CD4-positive, alpha-beta T cell (primary cell): Measurements from ENCODE around the gene WDFY4. TPM values are rescaled to one million over a fixed set of nuclear protein-coding genes. Genes with fewer than 3 reads are reported as not detected.

ENCODE experiments used
- ATAC-seq: fragments of 200-7000 bp; cut with Tn5 transposase; one replicate; pipeline ENCODE4 v1.10.0; 2022; ENCODE audit warnings: mild to moderate bottlenecking; ENCODE audit not compliant: poor library complexity
- CTCF ChIA-PET: fragments of 350-600 bp; sonication (Branson Sonifier 250); formaldehyde crosslinking; loops from one replicate; lab custom pipeline; 2021; ENCODE audit warnings: antibody characterized with exemption, inconsistent platforms; lab: Charles Lee
- POLR2A ChIA-PET: fragments of 350-600 bp; sonication (Branson Sonifier 250); formaldehyde crosslinking; loops from one replicate; lab custom pipeline; 2021; ENCODE audit warnings: antibody characterized with exemption, inconsistent platforms; lab: Charles Lee
- DNase-seq, 14 experiments: peaks; one replicate each; pipeline ENCODE4 v3.0.0-alpha.2; 2013 to 2020; ENCODE audit warnings: mixed read lengths in 2 of 14
- H3K27ac ChIP-seq, 2 donors: one replicate each; pipeline versions ENCODE4 v1.5.1 to v1.7.0; 2013; ENCODE audit warnings: low read length in 2 of 2, low read depth in 1 of 2, mild to moderate bottlenecking in 1 of 2
- H3K27me3 ChIP-seq, 2 experiments: 1 replicate in 1 of 2; 2 replicates in 1 of 2; pipeline versions ENCODE4 v1.6.1 to v1.7.0; 2013; ENCODE audit warnings: low read length in 2 of 2, control low read depth in 1 of 2, mild to moderate bottlenecking in 1 of 2, moderate library complexity in 1 of 2; ENCODE audit not compliant: insufficient read depth in 2 of 2, control insufficient read depth in 1 of 2
- H3K36me3 ChIP-seq: one replicate; pipeline ENCODE4 v1.6.1; 2013; ENCODE audit warnings: low read length, control low read depth; ENCODE audit not compliant: insufficient read depth
- H3K4me1 ChIP-seq: one replicate; pipeline ENCODE4 v1.6.1; 2013; ENCODE audit warnings: low read length, control low read depth; ENCODE audit not compliant: insufficient read depth
- H3K4me3 ChIP-seq: one replicate; pipeline ENCODE4 v1.5.1; 2013; ENCODE audit warnings: mild to moderate bottlenecking, low read length, moderate library complexity
- H3K9me3 ChIP-seq, 2 experiments: 1 replicate in 1 of 2; 2 replicates in 1 of 2; pipeline versions ENCODE4 v1.6.1 to v1.7.0; 2013; ENCODE audit warnings: low read length in 2 of 2, mild to moderate bottlenecking in 2 of 2, control low read depth in 1 of 2, moderate library complexity in 1 of 2; ENCODE audit not compliant: control insufficient read depth in 1 of 2, insufficient read depth in 1 of 2
- H3K27ac Mint-ChIP-seq: one replicate; pipeline ENCODE4 v1.8.0; 2020; ENCODE audit warnings: mixed read lengths
- H3K27me3 Mint-ChIP-seq: one replicate; pipeline ENCODE4 v1.8.0; 2021; ENCODE audit warnings: mixed read lengths
- H3K36me3 Mint-ChIP-seq: one replicate; pipeline ENCODE4 v1.8.0; 2021; ENCODE audit warnings: low read depth, mixed read lengths
- H3K4me1 Mint-ChIP-seq: one replicate; pipeline ENCODE4 v1.8.0; 2021; ENCODE audit warnings: low read depth, mixed read lengths
- H3K4me3 Mint-ChIP-seq: one replicate; pipeline ENCODE4 v1.8.0; 2020; ENCODE audit warnings: mild to moderate bottlenecking, mixed read lengths
- H3K9me3 Mint-ChIP-seq: one replicate; pipeline ENCODE4 v1.8.0; 2020; ENCODE audit warnings: mixed read lengths
- intact Hi-C, 2 experiments: fragments of 100-400 bp; cut with DNase I in 1 of 2; cut with micrococcal nuclease in 1 of 2; formaldehyde crosslinking; loops; one replicate each; pipeline versions ENCODE4 v1.15.1 to v1.9.0; 2023 to 2025; cut with DNase I, micrococcal nuclease
- total RNA-seq, 174 experiments: library from RNA in 2 of 174; stranded (reverse) in 2 of 174; gene quantifications; one replicate each; pipeline ENCODE4 v1.2.3 and lab custom pipeline; 2021 to 2026
- TF ChIP-seq, protein P1 (sequence below): fragments of 200-600 bp; IDR thresholded peaks from one replicate; pipeline ENCODE4 v1.8.0; 2022; ENCODE audit warnings: antibody characterized with exemption, mild to moderate bottlenecking

Gene WDFY4
- total RNA-seq, 2 experiments from 2014 or later: 1.3 to 2.5 TPM

DNA sequence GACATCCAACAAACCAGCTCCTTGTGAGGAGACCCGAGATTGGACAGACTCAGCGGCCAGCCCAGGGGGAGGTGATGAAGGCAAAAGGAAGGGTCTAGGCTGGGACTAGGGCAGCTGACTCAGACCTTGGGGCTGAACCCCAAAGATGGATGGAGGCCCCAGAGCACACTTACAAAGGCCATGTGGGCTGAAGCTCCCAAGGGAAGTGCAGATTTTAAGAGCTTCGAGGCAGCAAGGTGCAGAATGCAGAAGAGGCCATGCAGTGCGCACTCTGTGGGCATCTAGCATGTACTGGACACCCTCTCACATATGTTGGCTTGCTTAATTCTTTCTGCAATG lies 11.8 kb downstream of the WDFY4 start:
- Mint-ChIP-seq H3K9me3 (no peaks in the 10 kb centered on the region), H3K36me3 (no peaks in the 10 kb centered on the region), H3K27me3 (no peaks in the 10 kb centered on the region), H3K4me1 (no peaks in the 10 kb centered on the region), H3K27ac (no peak overlapping the region), H3K4me3 (no peak overlapping the region)
- Histone ChIP-seq H3K27me3 (peaks cover 0 to 2% of the 10 kb centered on the region in 2 experiments), H3K27ac (no peak overlapping the region), H3K4me3 (no peak overlapping the region), H3K4me1 (no peaks in the 10 kb centered on the region), H3K36me3 (no peaks in the 10 kb centered on the region), H3K9me3 (no peaks in the 10 kb centered on the region)
- DNase-seq (no peak), ATAC-seq (no peak)
- POLR2A ChIA-PET: no interaction called here
- CTCF ChIA-PET: no interaction called here
- intact Hi-C loops: no loop called here
- TF ChIP-seq, protein P1, sequence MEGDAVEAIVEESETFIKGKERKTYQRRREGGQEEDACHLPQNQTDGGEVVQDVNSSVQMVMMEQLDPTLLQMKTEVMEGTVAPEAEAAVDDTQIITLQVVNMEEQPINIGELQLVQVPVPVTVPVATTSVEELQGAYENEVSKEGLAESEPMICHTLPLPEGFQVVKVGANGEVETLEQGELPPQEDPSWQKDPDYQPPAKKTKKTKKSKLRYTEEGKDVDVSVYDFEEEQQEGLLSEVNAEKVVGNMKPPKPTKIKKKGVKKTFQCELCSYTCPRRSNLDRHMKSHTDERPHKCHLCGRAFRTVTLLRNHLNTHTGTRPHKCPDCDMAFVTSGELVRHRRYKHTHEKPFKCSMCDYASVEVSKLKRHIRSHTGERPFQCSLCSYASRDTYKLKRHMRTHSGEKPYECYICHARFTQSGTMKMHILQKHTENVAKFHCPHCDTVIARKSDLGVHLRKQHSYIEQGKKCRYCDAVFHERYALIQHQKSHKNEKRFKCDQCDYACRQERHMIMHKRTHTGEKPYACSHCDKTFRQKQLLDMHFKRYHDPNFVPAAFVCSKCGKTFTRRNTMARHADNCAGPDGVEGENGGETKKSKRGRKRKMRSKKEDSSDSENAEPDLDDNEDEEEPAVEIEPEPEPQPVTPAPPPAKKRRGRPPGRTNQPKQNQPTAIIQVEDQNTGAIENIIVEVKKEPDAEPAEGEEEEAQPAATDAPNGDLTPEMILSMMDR: no peak

DNA sequence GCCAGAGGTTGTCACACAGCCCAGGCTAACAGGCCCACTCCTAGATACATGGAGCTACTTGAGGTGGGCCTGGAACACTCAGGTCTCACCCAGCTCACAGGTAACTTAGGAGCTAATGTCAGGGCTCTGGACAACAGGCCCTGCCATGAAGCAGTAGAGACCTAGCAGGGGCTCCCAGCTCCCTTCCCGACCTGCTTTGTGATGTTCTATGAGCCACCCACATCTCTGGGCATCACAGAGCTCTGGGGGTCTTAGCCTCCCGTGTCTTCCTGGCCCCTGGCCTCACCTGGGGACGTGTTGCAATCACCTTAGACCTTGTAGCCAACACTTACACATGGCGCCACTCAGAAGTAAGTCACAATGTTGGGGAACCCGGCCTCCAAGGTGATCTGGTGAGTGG lies 12.4 kb downstream of the WDFY4 start:
- no peak overlapping the region for H3K4me3 Mint-ChIP-seq
- CTCF ChIA-PET: no interaction called here
- POLR2A ChIA-PET: no interaction called here
- Histone ChIP-seq H3K4me3 (no peak overlapping the region), H3K27me3 (peaks cover 0 to 2% of the 10 kb centered on the region in 2 experiments), H3K27ac (no peak overlapping the region), H3K36me3 (no peaks in the 10 kb centered on the region), H3K9me3 (no peaks in the 10 kb centered on the region), H3K4me1 (no peaks in the 10 kb centered on the region)
- TF ChIP-seq, protein P1: no peak
- no peaks in the 10 kb centered on the region for H3K4me1 Mint-ChIP-seq
- DNase-seq (no peak), ATAC-seq (no peak)
- no peak overlapping the region for H3K27ac Mint-ChIP-seq
- intact Hi-C loops: no loop called here
- H3K36me3 Mint-ChIP-seq: no peaks in the 10 kb centered on the region
- H3K27me3 Mint-ChIP-seq: no peaks in the 10 kb centered on the region
- no peaks in the 10 kb centered on the region for H3K9me3 Mint-ChIP-seq

DNA sequence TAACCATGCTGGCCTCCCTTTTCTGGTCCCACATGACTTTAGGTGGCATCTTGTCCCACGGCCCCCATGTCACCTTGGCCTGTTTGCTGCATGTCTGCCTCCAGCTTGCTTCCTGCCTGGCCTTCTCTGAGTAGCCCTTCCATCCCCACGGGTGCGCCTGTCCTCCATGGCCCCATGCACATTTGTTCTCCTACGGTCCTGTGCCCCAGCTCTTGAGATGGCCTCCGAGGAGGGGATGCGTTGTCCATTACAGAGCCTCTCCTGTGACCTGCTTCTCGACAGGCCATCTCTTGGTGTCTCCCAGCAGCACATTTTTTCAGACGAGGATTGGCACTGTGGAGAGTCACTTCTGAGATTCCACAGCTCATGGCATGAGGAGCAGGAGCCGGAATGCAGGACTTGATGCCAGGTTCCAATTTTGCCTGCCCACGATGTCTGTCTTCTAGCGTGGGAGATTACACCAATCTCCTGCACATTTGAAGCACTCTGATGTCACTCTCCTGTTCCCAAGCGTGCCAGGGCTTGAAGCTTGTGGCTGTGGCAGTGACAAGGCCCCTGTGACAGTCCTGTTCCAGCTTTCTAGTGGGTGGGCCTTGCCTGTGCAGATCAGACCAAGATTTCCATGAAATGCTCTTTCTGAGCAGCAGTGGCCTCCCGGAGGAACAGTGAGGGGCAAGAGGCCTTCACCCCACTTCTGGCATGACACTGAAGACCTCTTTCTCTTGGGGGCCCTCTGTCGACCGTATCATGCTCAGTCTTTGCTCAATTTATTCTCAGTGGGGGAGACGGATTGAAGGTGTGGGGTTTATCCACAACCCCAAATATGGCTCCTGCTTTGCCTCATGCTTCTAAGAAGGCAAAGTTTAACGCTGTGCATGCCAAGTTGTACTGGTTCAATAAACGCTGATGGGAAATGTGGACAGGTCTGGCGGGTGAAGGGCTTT lies 13.4 kb downstream of the WDFY4 start:
- TF ChIP-seq, protein P1: no peak
- Mint-ChIP-seq H3K27me3 (no peaks in the 10 kb centered on the region), H3K9me3 (no peaks in the 10 kb centered on the region), H3K27ac (no peak overlapping the region), H3K36me3 (no peaks in the 10 kb centered on the region), H3K4me3 (no peak overlapping the region), H3K4me1 (no peaks in the 10 kb centered on the region)
- ChIA-PET POLR2A (no interaction called here), CTCF (no interaction called here)
- H3K4me3 ChIP-seq: no peak overlapping the region
- ATAC-seq (no peak), DNase-seq (no peak)
- H3K36me3 ChIP-seq: no peaks in the 10 kb centered on the region
- H3K4me1 ChIP-seq: no peaks in the 10 kb centered on the region
- no peak overlapping the region for H3K27ac ChIP-seq
- intact Hi-C loops: no loop called here
- H3K9me3 ChIP-seq: no peaks in the 10 kb centered on the region
- peaks cover 0 to 2% of the 10 kb centered on the region in 2 experiments for H3K27me3 ChIP-seq
